Measurements from ENCODE around the gene BEGAIN. TPM values are rescaled to one million over a fixed set of nuclear protein-coding genes. Genes with fewer than 3 reads are reported as not detected.

Gene BEGAIN
- total and polyA plus RNA-seq, 2 donors from 2014 or later: 0.52 to 1.4 TPM

GRCh38 chr14:100622708-100623485 is 35.7 kb upstream of the BEGAIN start:
- FAIRE-seq (no peak), DNase-seq (peak in 2 of 5 donors; percentile 16 to 31)
- intact Hi-C loops (cut with DNase I): no loop called here
- TF ChIP-seq, protein P1, sequence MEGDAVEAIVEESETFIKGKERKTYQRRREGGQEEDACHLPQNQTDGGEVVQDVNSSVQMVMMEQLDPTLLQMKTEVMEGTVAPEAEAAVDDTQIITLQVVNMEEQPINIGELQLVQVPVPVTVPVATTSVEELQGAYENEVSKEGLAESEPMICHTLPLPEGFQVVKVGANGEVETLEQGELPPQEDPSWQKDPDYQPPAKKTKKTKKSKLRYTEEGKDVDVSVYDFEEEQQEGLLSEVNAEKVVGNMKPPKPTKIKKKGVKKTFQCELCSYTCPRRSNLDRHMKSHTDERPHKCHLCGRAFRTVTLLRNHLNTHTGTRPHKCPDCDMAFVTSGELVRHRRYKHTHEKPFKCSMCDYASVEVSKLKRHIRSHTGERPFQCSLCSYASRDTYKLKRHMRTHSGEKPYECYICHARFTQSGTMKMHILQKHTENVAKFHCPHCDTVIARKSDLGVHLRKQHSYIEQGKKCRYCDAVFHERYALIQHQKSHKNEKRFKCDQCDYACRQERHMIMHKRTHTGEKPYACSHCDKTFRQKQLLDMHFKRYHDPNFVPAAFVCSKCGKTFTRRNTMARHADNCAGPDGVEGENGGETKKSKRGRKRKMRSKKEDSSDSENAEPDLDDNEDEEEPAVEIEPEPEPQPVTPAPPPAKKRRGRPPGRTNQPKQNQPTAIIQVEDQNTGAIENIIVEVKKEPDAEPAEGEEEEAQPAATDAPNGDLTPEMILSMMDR (IDR thresholded peaks at IDR 0.05; ENCODE audit: borderline replicate concordance, extremely low read depth, insufficient read depth): no peak
- no peaks in the 10 kb centered on the region for H3K27me3 ChIP-seq (ENCODE audit: control insufficient read depth, insufficient read depth, low read length)
- no peaks in the 10 kb centered on the region for H3K36me3 ChIP-seq (ENCODE audit: control insufficient read depth in 2 of 3, insufficient read depth in 3 of 3, low read length in 3 of 3)
- H3K9me3 ChIP-seq (ENCODE audit: control insufficient read depth in 2 of 3, insufficient read depth in 1 of 3, low read length in 3 of 3): no peaks in the 10 kb centered on the region
- no peak overlapping the region for H3K9ac ChIP-seq (ENCODE audit: low read length in 3 of 3)
- no peak overlapping the region for H3K27ac ChIP-seq (ENCODE audit: low read depth in 2 of 2, low read length in 2 of 2)
- peaks cover 0 to 5% (median 2%) of the 10 kb centered on the region in 3 donors for H3K4me1 ChIP-seq (ENCODE audit: control insufficient read depth in 2 of 3, insufficient read depth in 2 of 3, low read depth in 1 of 3, low read length in 3 of 3)
- H3K4me3 ChIP-seq (ENCODE audit: low read length in 3 of 3): no peak overlapping the region

DNA sequence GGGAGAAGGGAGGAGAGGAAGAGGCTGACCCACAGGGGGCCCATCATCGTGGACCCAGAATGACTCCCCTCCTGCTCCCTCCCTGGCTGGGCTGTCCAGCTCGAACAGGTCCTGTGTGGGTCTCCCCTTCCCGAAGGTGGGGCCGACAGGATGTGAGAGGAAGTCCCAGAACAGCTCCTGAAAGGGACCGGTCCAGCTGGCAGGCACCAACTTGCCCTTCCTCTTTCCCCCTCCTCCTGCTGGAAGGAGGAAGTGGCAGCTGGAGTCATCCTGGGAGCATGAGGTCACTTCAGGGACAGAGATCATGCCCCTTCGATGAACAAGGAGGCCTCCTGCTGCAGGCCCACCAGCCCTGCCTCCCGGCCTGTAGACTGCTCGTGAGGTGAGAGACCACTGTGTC is 35.0 kb upstream of the BEGAIN start:
- Histone ChIP-seq H3K9ac (ENCODE audit: low read length in 3 of 3) (no peak overlapping the region), H3K27me3 (ENCODE audit: control insufficient read depth, insufficient read depth, low read length) (no peaks in the 10 kb centered on the region), H3K4me1 (ENCODE audit: control insufficient read depth in 2 of 3, insufficient read depth in 2 of 3, low read depth in 1 of 3, low read length in 3 of 3) (peaks cover 0 to 8% (median 4%) of the 10 kb centered on the region in 3 donors), H3K4me3 (ENCODE audit: low read length in 3 of 3) (no peak overlapping the region), H3K36me3 (ENCODE audit: control insufficient read depth in 2 of 3, insufficient read depth in 3 of 3, low read length in 3 of 3) (no peaks in the 10 kb centered on the region), H3K9me3 (ENCODE audit: control insufficient read depth in 2 of 3, insufficient read depth in 1 of 3, low read length in 3 of 3) (no peaks in the 10 kb centered on the region), H3K27ac (ENCODE audit: low read depth in 2 of 2, low read length in 2 of 2) (no peak overlapping the region)
- TF ChIP-seq, protein P1 (IDR thresholded peaks at IDR 0.05; ENCODE audit: borderline replicate concordance, extremely low read depth, insufficient read depth): no peak
- intact Hi-C loops (cut with DNase I): no loop called here
- FAIRE-seq: no peak
- DNase-seq: peak in 2 of 5 donors; percentile 28 to 58

- no peaks in the 10 kb centered on the region for H3K9me3 ChIP-seq (ENCODE audit: control insufficient read depth in 2 of 3, insufficient read depth in 1 of 3, low read length in 3 of 3)
- FAIRE-seq (no peak), DNase-seq (peak in 1 of 5 donors; percentile 47)
- H3K4me1 ChIP-seq (ENCODE audit: control insufficient read depth in 2 of 3, insufficient read depth in 2 of 3, low read depth in 1 of 3, low read length in 3 of 3): peaks cover 0 to 8% (median 4%) of the 10 kb centered on the region in 3 donors
- no peak overlapping the region for H3K4me3 ChIP-seq (ENCODE audit: low read length in 3 of 3)
- no peaks in the 10 kb centered on the region for H3K36me3 ChIP-seq (ENCODE audit: control insufficient read depth in 2 of 3, insufficient read depth in 3 of 3, low read length in 3 of 3)
- intact Hi-C loops (cut with DNase I): no loop called here
- TF ChIP-seq, protein P1 (IDR thresholded peaks at IDR 0.05; ENCODE audit: borderline replicate concordance, extremely low read depth, insufficient read depth): no peak
- H3K27ac ChIP-seq (ENCODE audit: low read depth in 2 of 2, low read length in 2 of 2): no peak overlapping the region
- H3K27me3 ChIP-seq (ENCODE audit: control insufficient read depth, insufficient read depth, low read length): no peaks in the 10 kb centered on the region
- no peak overlapping the region for H3K9ac ChIP-seq (ENCODE audit: low read length in 3 of 3)
These were observed 34.6 kb upstream of the BEGAIN start for GRCh38 chr14:100621806-100622205.

Measured in kidney (tissue), 14 donors.